Keratinocyte (primary cell): ENCODE results near the gene LIPN. TPM values are rescaled to one million over a fixed set of nuclear protein-coding genes. Genes with fewer than 3 reads are reported as not detected.

Source experiments
- DNase-seq: peaks from one replicate; pipeline ENCODE4 v3.0.0-alpha.2; 2011; ENCODE audit warnings: low read depth, missing footprints, low spot score
- FAIRE-seq: peaks from 2 replicates; lab custom pipeline; 2011; peaks lifted over from hg19 to GRCh38; lab: Jason Lieb, UNC
- H2AFZ ChIP-seq: 2 replicates; pipeline ENCODE4 v1.6.0; 2012; ENCODE audit warnings: low read length, control low read depth, inconsistent platforms; ENCODE audit not compliant: control insufficient read depth
- H3K27ac ChIP-seq: 2 replicates; pipeline ENCODE4 v1.5.1; 2011; ENCODE audit warnings: low read length; ENCODE audit not compliant: control insufficient read depth, insufficient read depth
- H3K27me3 ChIP-seq: 3 replicates; pipeline ENCODE4 v1.6.0; 2011; ENCODE audit warnings: low read length; ENCODE audit not compliant: control insufficient read depth, insufficient read depth; ENCODE audit errors: extremely low read depth
- H3K36me3 ChIP-seq, 2 experiments: 2 replicates in 1 of 2; 3 replicates in 1 of 2; pipeline ENCODE4 v1.5.1; 2011; ENCODE audit warnings: low read length in 2 of 2, mild to moderate bottlenecking in 1 of 2; ENCODE audit not compliant: control insufficient read depth in 2 of 2, insufficient read depth in 2 of 2; ENCODE audit errors: extremely low read depth in 1 of 2
- H3K4me1 ChIP-seq: 3 replicates; pipeline ENCODE4 v1.5.1; 2011; ENCODE audit warnings: low read length; ENCODE audit not compliant: control insufficient read depth, insufficient read depth; ENCODE audit errors: extremely low read depth
- H3K4me2 ChIP-seq: 3 replicates; pipeline ENCODE4 v1.6.0; 2011; ENCODE audit warnings: low read depth, low read length; ENCODE audit not compliant: control insufficient read depth, insufficient read depth; ENCODE audit errors: extremely low read depth
- H3K4me3 ChIP-seq, 3 experiments: fragments of 200-600 bp in 1 of 3; sonication (generic) in 1 of 3; 2 replicates in 2 of 3; 3 replicates in 1 of 3; pipeline ENCODE4 v1.5.1; 2011 to 2016; ENCODE audit warnings: low read length in 3 of 3, mild to moderate bottlenecking in 3 of 3, control low read depth in 2 of 3, inconsistent platforms in 1 of 3, low read depth in 1 of 3, mixed read lengths in 1 of 3, mixed run types in 1 of 3, moderate library complexity in 1 of 3; ENCODE audit not compliant: control insufficient read depth in 2 of 3, insufficient read depth in 2 of 3; ENCODE audit errors: extremely low read depth in 1 of 3
- H3K79me2 ChIP-seq: 2 replicates; pipeline ENCODE4 v1.6.0; 2012; ENCODE audit warnings: low read length; ENCODE audit not compliant: control insufficient read depth, insufficient read depth
- H3K9ac ChIP-seq: 3 replicates; pipeline ENCODE4 v1.6.0; 2011; ENCODE audit warnings: low read length; ENCODE audit not compliant: control insufficient read depth, insufficient read depth; ENCODE audit errors: extremely low read depth
- H3K9me1 ChIP-seq: 3 replicates; pipeline ENCODE4 v1.6.0; 2011; ENCODE audit warnings: low read length; ENCODE audit not compliant: control insufficient read depth, insufficient read depth; ENCODE audit errors: extremely low read depth
- H3K9me3 ChIP-seq: 2 replicates; pipeline ENCODE4 v1.5.1; 2012; ENCODE audit warnings: low read depth, low read length; ENCODE audit not compliant: control insufficient read depth
- H4K20me1 ChIP-seq: 3 replicates; pipeline ENCODE4 v1.6.0; 2011; ENCODE audit warnings: low read length; ENCODE audit not compliant: control insufficient read depth, insufficient read depth; ENCODE audit errors: extremely low read depth
- EZH2 ChIP-seq: IDR thresholded peaks from one replicate; pipeline ENCODE4 v1.6.1; 2012; ENCODE audit warnings: inconsistent platforms, mild to moderate bottlenecking, low read length, moderate library complexity
- dilution Hi-C: fragments of 300-500 bp; cut with MboI; formaldehyde crosslinking; loops from one replicate; pipeline ENCODE4 v1.7.0; 2020; ENCODE audit warnings: low sequenced_read_pairs; ENCODE audit not compliant: extremely low pct_ligation_motif_present
- polyA plus RNA-seq, 5 experiments: library from polyadenylated mRNA; depleted of rRNA in 3 of 5; stranded (reverse) in 3 of 5; stranded (forward) in 1 of 5; unstranded in 1 of 5; fragments of >200 nt; gene quantifications; 1 replicate in 1 of 5; 2 replicates in 3 of 5; 3 replicates in 1 of 5; pipeline versions ENCODE4 v1.2.1 to v1.2.3, GENCODE V29; 2011 to 2012; ENCODE audit warnings: missing spikeins in 2 of 5, low read depth in 1 of 5, low replicate concordance in 1 of 5
- TF ChIP-seq, protein P1 (sequence below), 3 experiments: IDR thresholded peaks in 1 of 3; conservative IDR thresholded peaks in 1 of 3; optimal IDR thresholded peaks in 1 of 3; 2 replicates in 2 of 3; 3 replicates in 1 of 3; pipeline versions ENCODE3 to v1.5.1; 2011; ENCODE audit warnings: low read length in 3 of 3, mild to moderate bottlenecking in 3 of 3, moderate library complexity in 2 of 3, control low read depth in 1 of 3, inconsistent platforms in 1 of 3; ENCODE audit not compliant: insufficient read depth in 2 of 3; ENCODE audit errors: extremely low read depth in 1 of 3

Gene LIPN
- polyA plus RNA-seq, 1 donor (not counting 4 experiments of a cell fraction or from before 2014, with no cell fraction given), result 0.20 TPM

- Histone ChIP-seq H3K27me3 (no peaks in the 10 kb centered on the region), H3K27ac (no peak overlapping the region), H3K9ac (no peak overlapping the region), H3K4me3 (no peak overlapping the region), H3K36me3 (no peaks in the 10 kb centered on the region), H3K9me3 (no peaks in the 10 kb centered on the region), H2AFZ (no peak overlapping the region), H3K4me2 (no peak overlapping the region), H3K4me1 (peaks cover 7% of the 10 kb centered on the region), H3K9me1 (no peaks in the 10 kb centered on the region), H4K20me1 (no peaks in the 10 kb centered on the region), H3K79me2 (no peaks in the 10 kb centered on the region)
- FAIRE-seq, result peak; percentile 74
- TF ChIP-seq, protein P1, sequence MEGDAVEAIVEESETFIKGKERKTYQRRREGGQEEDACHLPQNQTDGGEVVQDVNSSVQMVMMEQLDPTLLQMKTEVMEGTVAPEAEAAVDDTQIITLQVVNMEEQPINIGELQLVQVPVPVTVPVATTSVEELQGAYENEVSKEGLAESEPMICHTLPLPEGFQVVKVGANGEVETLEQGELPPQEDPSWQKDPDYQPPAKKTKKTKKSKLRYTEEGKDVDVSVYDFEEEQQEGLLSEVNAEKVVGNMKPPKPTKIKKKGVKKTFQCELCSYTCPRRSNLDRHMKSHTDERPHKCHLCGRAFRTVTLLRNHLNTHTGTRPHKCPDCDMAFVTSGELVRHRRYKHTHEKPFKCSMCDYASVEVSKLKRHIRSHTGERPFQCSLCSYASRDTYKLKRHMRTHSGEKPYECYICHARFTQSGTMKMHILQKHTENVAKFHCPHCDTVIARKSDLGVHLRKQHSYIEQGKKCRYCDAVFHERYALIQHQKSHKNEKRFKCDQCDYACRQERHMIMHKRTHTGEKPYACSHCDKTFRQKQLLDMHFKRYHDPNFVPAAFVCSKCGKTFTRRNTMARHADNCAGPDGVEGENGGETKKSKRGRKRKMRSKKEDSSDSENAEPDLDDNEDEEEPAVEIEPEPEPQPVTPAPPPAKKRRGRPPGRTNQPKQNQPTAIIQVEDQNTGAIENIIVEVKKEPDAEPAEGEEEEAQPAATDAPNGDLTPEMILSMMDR (optimal IDR thresholded peaks at IDR 0.05 in 1 of 3, IDR thresholded peaks at IDR 0.05 in 1 of 3, conservative IDR thresholded peaks at IDR 0.05 in 1 of 3; ENCODE audit: extremely low read depth in 1 of 3, insufficient read depth in 2 of 3, low read length in 3 of 3), result no peak
- TF ChIP-seq EZH2, result no peak
- dilution Hi-C loops, result no loop called here
- DNase-seq, result no peak
Measured at GRCh38 chr10:88800152-88801125, 40.6 kb downstream of the LIPN start.

- Histone ChIP-seq H3K9me3 (no peaks in the 10 kb centered on the region), H3K27ac (no peak within 1 kb of the TSS), H3K9me1 (no peaks in the 10 kb centered on the region), H3K9ac (no peak within 1 kb of the TSS), H3K4me3 (no peak within 1 kb of the TSS), H2AFZ (no peak within 1 kb of the TSS), H4K20me1 (no peaks in the 10 kb centered on the region), H3K4me1 (peaks cover 7% of the 10 kb centered on the region), H3K27me3 (no peaks in the 10 kb centered on the region), H3K4me2 (no peak within 1 kb of the TSS), H3K79me2 (no peaks in the 10 kb centered on the region), H3K36me3 (no peaks in the 10 kb centered on the region)
- no peak for TF ChIP-seq EZH2
- TF ChIP-seq, protein P1 (optimal IDR thresholded peaks at IDR 0.05 in 1 of 3, IDR thresholded peaks at IDR 0.05 in 1 of 3, conservative IDR thresholded peaks at IDR 0.05 in 1 of 3; ENCODE audit: extremely low read depth in 1 of 3, insufficient read depth in 2 of 3, low read length in 3 of 3), result no peak
- no peak for DNase-seq
- dilution Hi-C loops, result no loop called here
- no peak for FAIRE-seq
Measured at GRCh38 chr10:88802523-88803285, 42.9 kb downstream of the LIPN start, which contains the start of gene LIPM. TSS of gene LIPM (plus strand) at chr10:88802730. CDS start at chr10:88802897, 167 bp downstream.
